IPS DF 6.9 (cell line): Measurements from ENCODE around the gene C5orf63.
"Not testable (repeated sequence)": the region's sequence is repeated elsewhere in the genome, so short reads cannot be mapped to it uniquely, and the experiment has no call there.

Source experiments
- DNase-seq: peaks from one replicate; pipeline ENCODE4 v3.0.0-alpha.2; 2013; ENCODE audit warnings: low read depth, low spot score
- H3K27ac ChIP-seq: one replicate; pipeline ENCODE4 v1.5.1; 2013; ENCODE audit warnings: low read length, control low read depth
- H3K27me3 ChIP-seq: 2 replicates; pipeline ENCODE4 v1.6.1; 2013; ENCODE audit warnings: mild to moderate bottlenecking, low read length; ENCODE audit not compliant: control insufficient read depth, insufficient read depth
- H3K36me3 ChIP-seq: 2 replicates; pipeline ENCODE4 v1.6.1; 2013; ENCODE audit warnings: low read length; ENCODE audit not compliant: control insufficient read depth, insufficient read depth
- H3K4me1 ChIP-seq: 2 replicates; pipeline ENCODE4 v1.6.1; 2013; ENCODE audit warnings: low read length; ENCODE audit not compliant: control insufficient read depth, insufficient read depth
- H3K4me3 ChIP-seq: 2 replicates; pipeline ENCODE4 v1.5.1; 2013; ENCODE audit warnings: mild to moderate bottlenecking, low read length
- H3K9me3 ChIP-seq: 2 replicates; pipeline ENCODE4 v1.6.1; 2013; ENCODE audit warnings: low read length, inconsistent platforms; ENCODE audit not compliant: control insufficient read depth, insufficient read depth
- WGBS: extraction: QIAGEN DNeasy Blood & Tissue Kit; methylation state at CpG from one replicate; pipeline ENCODE4 v1.1.7; 2013; ENCODE audit warnings: mixed read lengths, missing lambda C conversion rate; ENCODE audit not compliant: insufficient read length, insufficient coverage; 5-methylcytosine and 5-hydroxymethylcytosine counted together

The C5orf63 gene

DNA sequence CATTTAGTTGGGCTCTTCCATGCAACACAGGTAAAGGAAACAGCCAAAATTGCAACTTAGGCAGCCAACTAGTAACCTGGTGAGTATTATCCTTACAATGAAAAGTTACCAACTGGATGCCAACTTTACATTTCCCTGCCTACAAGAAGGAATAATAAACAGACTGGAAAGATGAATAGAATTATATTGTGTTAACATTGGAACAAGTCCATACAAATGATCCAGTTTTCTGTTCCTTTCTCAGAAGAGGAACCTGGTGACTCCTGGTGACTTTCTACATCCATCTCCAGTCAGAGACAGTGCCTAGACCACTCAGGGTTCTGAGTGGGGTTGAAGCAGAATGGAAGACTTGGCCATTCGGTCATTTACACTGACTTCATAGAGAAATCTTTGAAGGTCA lies 63.5 kb downstream of the C5orf63 start:
- no peaks in the 10 kb centered on the region for H3K27me3 ChIP-seq
- H3K36me3 ChIP-seq = no peaks in the 10 kb centered on the region
- no peak overlapping the region for H3K27ac ChIP-seq
- no peaks in the 10 kb centered on the region for H3K9me3 ChIP-seq
- peaks cover 2% of the 10 kb centered on the region; the same call in 1 of the 2 replicates for H3K4me1 ChIP-seq
- no CpG with 5 or more reads among the region's 1 CpG for WGBS
- DNase-seq = no peak
- H3K4me3 ChIP-seq = no peak overlapping the region

DNA sequence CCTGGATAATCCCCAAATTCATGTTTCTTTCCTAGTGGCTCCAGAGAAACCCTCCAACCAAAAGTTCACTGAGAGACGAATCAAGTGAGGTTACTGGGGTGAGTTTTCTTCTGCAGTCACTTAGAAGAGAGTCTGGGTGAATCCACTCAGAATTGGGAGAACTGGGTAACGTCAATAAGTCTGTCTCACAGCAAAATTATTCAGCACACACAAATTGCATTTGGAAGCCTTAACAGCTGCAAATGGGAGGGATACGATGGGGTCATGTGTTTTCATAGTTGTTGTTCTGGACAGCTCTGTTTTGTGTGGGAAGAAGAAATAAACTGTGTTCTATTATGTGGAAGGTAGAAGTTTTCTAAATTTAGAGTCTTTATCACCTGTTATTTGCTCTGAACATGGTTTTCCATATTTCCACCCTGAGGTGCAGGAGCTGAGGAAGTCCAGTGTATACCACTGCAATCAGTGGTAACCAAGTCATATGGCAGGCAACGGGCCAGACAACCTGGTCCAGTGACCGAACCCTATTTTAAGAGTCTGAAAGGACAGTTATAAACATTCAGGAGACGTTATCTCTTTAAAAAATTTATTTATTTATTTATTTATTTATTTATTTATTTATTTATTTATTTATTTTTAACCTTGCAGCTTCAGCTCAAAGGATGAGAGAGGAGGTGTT lies 64.9 kb downstream of the C5orf63 start:
- no CpG with 5 or more reads among the region's 6 CpGs for WGBS
- H3K27ac ChIP-seq = no peak overlapping the region
- no peak overlapping the region for H3K4me3 ChIP-seq
- H3K4me1 ChIP-seq = peaks cover 2% of the 10 kb centered on the region; the same call in 1 of the 2 replicates
- no peaks in the 10 kb centered on the region for H3K27me3 ChIP-seq
- no peaks in the 10 kb centered on the region for H3K36me3 ChIP-seq
- no peak for DNase-seq
- no peaks in the 10 kb centered on the region for H3K9me3 ChIP-seq

DNA sequence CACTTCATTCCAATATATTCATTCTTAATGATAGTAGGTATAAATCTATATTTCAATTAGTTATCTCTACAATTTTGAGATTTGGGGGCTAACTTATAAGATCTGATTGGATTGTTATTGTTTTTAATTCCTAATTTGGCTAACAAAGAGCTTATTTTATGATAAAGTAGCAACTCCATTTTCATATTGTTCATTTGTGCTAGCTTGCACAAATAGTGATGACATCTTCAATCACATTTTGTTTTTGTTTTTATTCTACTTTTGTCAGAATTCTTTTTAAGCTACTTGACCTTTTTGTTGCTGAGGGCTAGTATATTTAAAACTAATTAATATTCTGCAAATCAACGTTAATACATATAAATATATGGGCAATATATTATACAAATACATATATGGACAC lies 65.8 kb downstream of the C5orf63 start:
- Histone ChIP-seq H3K9me3 (no peaks in the 10 kb centered on the region), H3K36me3 (no peaks in the 10 kb centered on the region), H3K4me3 (no peak overlapping the region), H3K27ac (no peak overlapping the region), H3K4me1 (peaks cover 3% of the 10 kb centered on the region; the same call in 1 of the 2 replicates), H3K27me3 (no peaks in the 10 kb centered on the region)
- no CpG with 5 or more reads among the region's 1 CpG for WGBS
- DNase-seq = no peak

DNA sequence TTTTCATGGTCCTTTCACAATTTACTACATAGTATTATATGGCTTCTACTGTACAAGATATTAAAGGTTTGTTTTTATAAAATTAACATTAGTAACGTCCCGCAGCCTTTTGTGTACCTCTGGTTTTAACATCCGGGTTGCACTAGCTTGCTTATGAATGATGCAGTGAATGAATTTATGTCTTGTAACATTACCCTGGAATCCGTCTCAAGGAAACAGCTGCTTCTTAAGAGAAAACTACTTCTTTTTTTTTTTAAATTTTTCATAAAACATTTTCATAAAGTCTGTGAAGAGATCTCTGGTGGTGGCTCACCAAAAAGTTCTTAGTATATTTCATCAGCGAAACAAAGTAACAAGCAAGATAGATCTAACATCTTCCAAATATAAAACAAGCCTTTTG lies 66.6 kb downstream of the C5orf63 start:
- Histone ChIP-seq H3K27me3 (no peaks in the 10 kb centered on the region), H3K36me3 (no peaks in the 10 kb centered on the region), H3K27ac (no peak overlapping the region), H3K9me3 (no peaks in the 10 kb centered on the region), H3K4me1 (peaks cover 3% of the 10 kb centered on the region; the same call in 1 of the 2 replicates), H3K4me3 (no peak overlapping the region)
- no peak for DNase-seq
- whole genome bisulfite sequencing = no CpG with 5 or more reads among the region's 5 CpGs

DNA sequence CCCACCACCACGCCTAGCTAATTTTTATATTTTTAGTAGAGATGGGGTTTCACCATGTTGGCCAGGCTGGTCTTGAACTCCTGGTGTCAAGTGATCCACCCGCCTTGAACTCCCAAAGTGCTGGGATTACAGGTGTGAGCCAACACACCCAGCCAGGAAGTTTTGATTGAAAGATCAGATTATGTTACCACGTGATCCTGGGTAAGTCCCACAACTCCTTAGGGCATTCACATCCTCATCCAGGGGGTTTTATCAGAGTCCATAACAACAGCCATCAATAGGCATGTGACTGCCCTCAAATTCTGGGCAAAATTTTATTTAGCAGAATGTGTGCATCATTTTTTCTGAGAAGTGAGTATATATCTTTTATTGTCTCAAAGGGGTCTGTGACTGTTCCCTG lies 68.0 kb downstream of the C5orf63 start:
- H3K27me3 ChIP-seq, DNase-seq, H3K4me3 ChIP-seq, H3K4me1 ChIP-seq, H3K36me3 ChIP-seq, H3K27ac ChIP-seq, H3K9me3 ChIP-seq: not testable (repeated sequence)
- WGBS = no CpG with 5 or more reads among the region's 3 CpGs

DNA sequence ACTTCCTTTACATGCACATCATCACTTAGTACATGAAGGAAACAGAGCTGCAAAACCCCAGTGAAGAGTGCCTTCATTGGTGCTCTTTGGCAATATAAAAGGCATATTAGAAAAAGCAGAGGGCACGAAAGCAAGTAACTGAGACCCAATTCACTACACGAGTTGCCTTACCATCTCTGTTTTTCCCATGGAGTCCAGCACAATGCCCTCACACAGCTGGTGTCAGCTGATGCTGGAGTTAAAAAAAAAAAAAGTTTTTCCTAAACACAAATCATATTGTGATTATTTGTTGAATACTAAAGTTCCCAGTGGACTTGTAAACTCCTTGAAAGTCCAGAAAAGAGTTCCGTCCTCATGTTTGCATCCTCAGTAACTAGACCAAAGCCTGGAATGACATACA lies 68.6 kb downstream of the C5orf63 start:
- no CpG with 5 or more reads among the region's 3 CpGs for WGBS
- DNase-seq = no peak
- Histone ChIP-seq H3K36me3 (no peaks in the 10 kb centered on the region), H3K27me3 (no peaks in the 10 kb centered on the region), H3K4me1 (0 out of 2 replicates have a peak, but pooled peaks cover 1% of the 10 kb centered on the region), H3K4me3 (no peak overlapping the region), H3K9me3 (no peaks in the 10 kb centered on the region), H3K27ac (no peak overlapping the region)

DNA sequence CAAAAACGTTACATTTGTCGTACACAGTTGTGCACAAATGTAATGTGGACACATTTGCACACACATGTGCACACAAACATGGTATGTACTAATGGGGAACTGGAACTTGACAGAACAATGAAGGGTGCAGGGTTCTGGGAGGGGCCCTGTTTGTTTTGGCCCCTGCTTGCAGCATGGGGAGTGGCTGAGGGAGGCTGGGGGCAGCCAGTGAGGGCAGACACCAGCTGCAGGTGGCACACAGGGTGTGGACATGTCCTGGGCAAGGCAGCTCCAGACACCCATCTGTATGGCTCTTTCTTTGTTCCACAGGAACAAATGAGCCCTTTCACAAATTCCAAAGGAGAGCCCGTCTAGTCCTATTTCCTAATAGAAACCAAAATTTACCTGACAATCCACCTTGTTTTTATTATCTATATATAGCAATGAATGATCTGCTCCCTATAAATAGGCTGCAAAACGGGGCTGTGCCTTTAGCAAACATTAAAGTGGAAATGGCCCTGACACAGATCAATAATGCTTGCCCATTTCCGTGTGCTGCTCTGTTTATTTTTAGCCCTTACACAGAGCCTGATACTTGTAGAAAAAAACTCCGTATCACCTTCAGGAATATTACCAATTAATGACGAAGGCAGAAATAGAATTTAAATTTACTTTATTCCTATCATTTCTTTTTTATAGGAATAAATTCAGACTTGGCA lies 69.4 kb downstream of the C5orf63 start:
- DNase-seq = no peak
- Histone ChIP-seq H3K36me3 (no peaks in the 10 kb centered on the region), H3K4me1 (0 out of 2 replicates have a peak, but pooled peaks cover 1% of the 10 kb centered on the region), H3K27me3 (no peaks in the 10 kb centered on the region), H3K4me3 (no peak overlapping the region), H3K9me3 (no peaks in the 10 kb centered on the region), H3K27ac (no peak overlapping the region)
- no CpG with 5 or more reads among the region's 7 CpGs for WGBS

DNA sequence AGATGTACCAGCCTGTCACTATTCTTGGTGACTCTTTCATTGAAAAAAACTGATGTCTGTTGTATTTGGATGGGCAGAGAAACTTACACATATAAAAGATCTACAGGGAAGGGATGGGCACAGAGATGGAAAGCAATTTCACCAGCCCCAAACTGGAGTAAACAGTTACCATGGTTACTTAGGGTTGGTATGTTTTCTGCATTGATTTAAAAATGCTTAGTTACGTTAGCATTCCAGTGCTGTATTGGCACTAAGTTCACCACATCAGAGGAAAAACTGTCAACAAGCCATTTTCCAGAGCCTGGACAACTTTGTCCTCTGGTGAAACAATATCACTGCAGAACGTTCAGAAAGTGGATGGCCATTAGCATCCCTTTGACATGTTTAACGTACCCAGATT lies 70.9 kb downstream of the C5orf63 start:
- H3K36me3 ChIP-seq = no peaks in the 10 kb centered on the region
- WGBS = no CpG with 5 or more reads among the region's 3 CpGs
- no peak overlapping the region for H3K27ac ChIP-seq
- DNase-seq = no peak
- no peaks in the 10 kb centered on the region for H3K9me3 ChIP-seq
- no peak overlapping the region for H3K4me3 ChIP-seq
- H3K4me1 ChIP-seq = 0 out of 2 replicates have a peak, but pooled peaks cover 1% of the 10 kb centered on the region
- H3K27me3 ChIP-seq = no peaks in the 10 kb centered on the region

DNA sequence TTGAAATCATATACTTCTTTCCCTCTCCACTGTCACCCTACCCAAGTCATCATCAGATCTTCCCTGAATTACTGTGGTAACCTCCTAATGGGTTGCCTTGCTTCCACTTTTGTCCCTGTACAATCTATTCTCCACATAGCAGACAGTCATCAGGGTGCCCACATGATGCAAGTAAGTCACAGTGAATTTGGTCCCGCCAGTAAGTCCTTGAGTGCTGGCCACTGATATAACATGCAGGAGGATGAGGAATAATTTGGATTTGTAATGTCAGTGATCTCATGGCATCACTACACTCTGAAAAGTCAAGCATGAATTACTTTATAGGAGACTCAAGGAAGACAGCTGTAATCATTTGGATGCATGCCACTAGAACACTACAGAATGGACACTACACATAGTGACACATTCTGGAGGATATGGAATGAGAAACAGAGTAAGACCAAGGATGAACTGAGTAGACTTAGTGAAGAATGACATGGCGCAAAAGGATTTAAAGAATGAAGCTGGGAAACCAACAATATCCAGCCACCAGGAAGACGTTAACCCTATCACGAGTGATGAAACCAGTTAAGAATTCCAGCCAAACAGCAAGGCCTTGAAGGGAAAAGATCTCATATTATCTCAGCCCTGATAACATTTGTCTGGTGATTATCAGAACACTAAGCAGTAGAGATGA lies 71.5 kb downstream of the C5orf63 start:
- no peak overlapping the region for H3K4me3 ChIP-seq
- WGBS = no CpG with 5 or more reads among the region's 4 CpGs
- no peak for DNase-seq
- no peaks in the 10 kb centered on the region for H3K9me3 ChIP-seq
- H3K36me3 ChIP-seq = no peaks in the 10 kb centered on the region
- H3K4me1 ChIP-seq = 0 out of 2 replicates have a peak, but pooled peaks cover 1% of the 10 kb centered on the region
- no peak overlapping the region for H3K27ac ChIP-seq
- H3K27me3 ChIP-seq = no peaks in the 10 kb centered on the region
